ENCODE measurements around the gene DGKB. TPM values are rescaled to one million over a fixed set of nuclear protein-coding genes. Genes with fewer than 3 reads are reported as not detected.

Gene DGKB
- total RNA-seq, 1 experiment from 2014 or later, result not detected

GRCh38 chr7:14773729-14774271 lies 128.8 kb downstream of the DGKB start:
- Mint-ChIP-seq H3K4me3 (ENCODE audit: low read depth, unreplicated experiment) (no peak overlapping the region), H3K36me3 (ENCODE audit: insufficient read depth, unreplicated experiment) (no peaks in the 10 kb centered on the region), H3K27ac (ENCODE audit: unreplicated experiment) (no peak overlapping the region), H3K9me3 (ENCODE audit: low read depth, unreplicated experiment) (peaks cover 7% of the 10 kb centered on the region), H3K4me1 (ENCODE audit: low read depth, unreplicated experiment) (no peaks in the 10 kb centered on the region), H3K27me3 (ENCODE audit: unreplicated experiment) (no peaks in the 10 kb centered on the region)
- BruUV-seq (replicated peaks), result no TSS peak
- intact Hi-C loops (cut with micrococcal nuclease; ENCODE audit: unreplicated experiment), result no loop called here
- DNase-seq, result no peak
- no peak for TF ChIP-seq CTCF (IDR thresholded peaks at IDR 0.05; ENCODE audit: unreplicated experiment)
- CTCF ChIA-PET, result no interaction called here

DNA sequence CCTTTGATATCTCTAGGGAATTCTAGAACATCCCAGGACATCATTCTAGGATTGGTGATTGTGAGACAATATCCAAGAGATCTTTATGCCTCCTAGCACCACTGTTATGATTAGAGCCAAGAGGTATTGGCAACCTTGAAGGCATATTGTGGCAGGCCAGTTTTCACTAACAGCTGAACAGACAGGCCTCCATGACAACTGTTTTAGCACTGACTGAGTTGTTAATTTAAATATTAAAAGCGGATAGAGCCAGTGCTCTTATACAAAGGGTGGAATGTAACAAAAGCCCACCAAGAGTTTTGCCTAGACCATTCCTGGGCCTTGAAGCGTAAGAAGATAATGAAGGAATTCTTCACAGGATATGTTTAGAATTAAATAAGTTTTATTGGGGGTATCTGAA lies 131.9 kb downstream of the DGKB start:
- TF ChIP-seq CTCF (IDR thresholded peaks at IDR 0.05; ENCODE audit: unreplicated experiment), result no peak
- CTCF ChIA-PET, result no interaction called here
- no peak overlapping the region for H3K4me3 Mint-ChIP-seq (ENCODE audit: low read depth, unreplicated experiment)
- DNase-seq, result no peak
- H3K27me3 Mint-ChIP-seq (ENCODE audit: unreplicated experiment), result no peaks in the 10 kb centered on the region
- intact Hi-C loops (cut with micrococcal nuclease; ENCODE audit: unreplicated experiment), result no loop called here
- no peaks in the 10 kb centered on the region for H3K36me3 Mint-ChIP-seq (ENCODE audit: insufficient read depth, unreplicated experiment)
- no peaks in the 10 kb centered on the region for H3K4me1 Mint-ChIP-seq (ENCODE audit: low read depth, unreplicated experiment)
- H3K27ac Mint-ChIP-seq (ENCODE audit: unreplicated experiment), result no peak overlapping the region
- peaks cover 2% of the 10 kb centered on the region for H3K9me3 Mint-ChIP-seq (ENCODE audit: low read depth, unreplicated experiment)
- no TSS peak for BruUV-seq (replicated peaks)

GRCh38 chr7:14769261-14769660 lies 133.3 kb downstream of the DGKB start:
- no peaks in the 10 kb centered on the region for H3K27me3 Mint-ChIP-seq (ENCODE audit: unreplicated experiment)
- no peak overlapping the region for H3K4me3 Mint-ChIP-seq (ENCODE audit: low read depth, unreplicated experiment)
- no peak for TF ChIP-seq CTCF (IDR thresholded peaks at IDR 0.05; ENCODE audit: unreplicated experiment)
- intact Hi-C loops (cut with micrococcal nuclease; ENCODE audit: unreplicated experiment), result no loop called here
- no peak overlapping the region for H3K27ac Mint-ChIP-seq (ENCODE audit: unreplicated experiment)
- BruUV-seq (replicated peaks), result no TSS peak
- no peaks in the 10 kb centered on the region for H3K9me3 Mint-ChIP-seq (ENCODE audit: low read depth, unreplicated experiment)
- no peak for DNase-seq
- no peaks in the 10 kb centered on the region for H3K36me3 Mint-ChIP-seq (ENCODE audit: insufficient read depth, unreplicated experiment)
- CTCF ChIA-PET, result interaction anchor here (0.6 kb wide), 1 partner anchor 15 kb away, joined by 5 read pairs; no protein-coding TSS in a partner anchor
- H3K4me1 Mint-ChIP-seq (ENCODE audit: low read depth, unreplicated experiment), result no peaks in the 10 kb centered on the region

- Mint-ChIP-seq H3K9me3 (ENCODE audit: low read depth, unreplicated experiment) (peaks cover 3% of the 10 kb centered on the region), H3K4me3 (ENCODE audit: low read depth, unreplicated experiment) (no peak overlapping the region), H3K27ac (ENCODE audit: unreplicated experiment) (no peak overlapping the region), H3K4me1 (ENCODE audit: low read depth, unreplicated experiment) (no peaks in the 10 kb centered on the region), H3K27me3 (ENCODE audit: unreplicated experiment) (no peaks in the 10 kb centered on the region), H3K36me3 (ENCODE audit: insufficient read depth, unreplicated experiment) (no peaks in the 10 kb centered on the region)
- CTCF ChIA-PET, result interaction anchor here (0.6 kb wide), 1 partner anchor 243 kb away, joined by 3 read pairs; no protein-coding TSS in a partner anchor
- DNase-seq, result no peak
- no TSS peak for BruUV-seq (replicated peaks)
- intact Hi-C loops (cut with micrococcal nuclease; ENCODE audit: unreplicated experiment), result no loop called here
- TF ChIP-seq CTCF (IDR thresholded peaks at IDR 0.05; ENCODE audit: unreplicated experiment), result no peak
These were observed 134.7 kb downstream of the DGKB start for GRCh38 chr7:14767716-14768425.
